Activated CD8-positive, alpha-beta T cell treated with anti-CD3 and anti-CD28 coated beads for 36 hours (primary cell): ENCODE measurements around the gene MINDY2. TPM values are rescaled to one million over a fixed set of nuclear protein-coding genes. Genes with fewer than 3 reads are reported as not detected.

Experiments used
- ATAC-seq: fragments of 200-7000 bp; cut with Tn5 transposase; one replicate; pipeline ENCODE4 v1.10.0; 2021; ENCODE audit warnings: mild to moderate bottlenecking, moderate library complexity
- CTCF ChIA-PET: fragments of 350-600 bp; sonication (Branson Sonifier 250); formaldehyde crosslinking; loops from one replicate; lab custom pipeline; 2021; ENCODE audit warnings: antibody characterized with exemption; lab: Charles Lee
- POLR2A ChIA-PET: fragments of 350-600 bp; sonication (Branson Sonifier 250); formaldehyde crosslinking; loops from one replicate; lab custom pipeline; 2021; ENCODE audit warnings: antibody characterized with exemption; lab: Charles Lee
- DNase-seq: peaks from one replicate; pipeline ENCODE4 v3.0.0-alpha.2; 2020
- H3K27ac Mint-ChIP-seq: one replicate; pipeline ENCODE4 v1.8.0; 2021; ENCODE audit warnings: mild to moderate bottlenecking, mixed read lengths
- H3K27me3 Mint-ChIP-seq: one replicate; pipeline ENCODE4 v1.8.0; 2021; ENCODE audit warnings: mixed read lengths
- H3K36me3 Mint-ChIP-seq: one replicate; pipeline ENCODE4 v1.8.0; 2021; ENCODE audit warnings: low read depth, mixed read lengths
- H3K4me1 Mint-ChIP-seq: one replicate; pipeline ENCODE4 v1.8.0; 2021; ENCODE audit warnings: low read depth, mixed read lengths
- H3K4me3 Mint-ChIP-seq: one replicate; pipeline ENCODE4 v1.8.0; 2021; ENCODE audit warnings: mild to moderate bottlenecking, moderate library complexity, mixed read lengths
- H3K9me3 Mint-ChIP-seq: one replicate; pipeline ENCODE4 v1.8.0; 2021; ENCODE audit warnings: mixed read lengths
- intact Hi-C: fragments of 100-400 bp; cut with micrococcal nuclease; formaldehyde crosslinking; loops from one replicate; pipeline ENCODE4 v1.10.0; 2022
- total RNA-seq, 2 experiments: library from RNA; stranded (reverse); gene quantifications; one replicate each; pipeline ENCODE4 v1.2.3, GENCODE V29; 2021
- TF ChIP-seq, protein P1 (sequence below): fragments of 200-600 bp; IDR thresholded peaks from one replicate; pipeline ENCODE4 v1.8.0; 2022; ENCODE audit warnings: antibody characterized with exemption, mild to moderate bottlenecking

The MINDY2 gene
- total RNA-seq, 2 experiments from 2014 or later: 9.0 to 10.3 TPM

GRCh38 chr15:58898150-58898680 is 127.1 kb downstream of the MINDY2 start:
- no peak for DNase-seq
- intact Hi-C loops: no loop called here
- Mint-ChIP-seq H3K9me3 (no peaks in the 10 kb centered on the region), H3K4me1 (peaks cover 8% of the 10 kb centered on the region), H3K36me3 (peaks cover 48% of the 10 kb centered on the region), H3K27ac (no peak overlapping the region), H3K4me3 (no peak overlapping the region), H3K27me3 (no peaks in the 10 kb centered on the region)
- ChIA-PET CTCF (no interaction called here), POLR2A (no interaction called here)
- ATAC-seq: no peak
- TF ChIP-seq, protein P1, sequence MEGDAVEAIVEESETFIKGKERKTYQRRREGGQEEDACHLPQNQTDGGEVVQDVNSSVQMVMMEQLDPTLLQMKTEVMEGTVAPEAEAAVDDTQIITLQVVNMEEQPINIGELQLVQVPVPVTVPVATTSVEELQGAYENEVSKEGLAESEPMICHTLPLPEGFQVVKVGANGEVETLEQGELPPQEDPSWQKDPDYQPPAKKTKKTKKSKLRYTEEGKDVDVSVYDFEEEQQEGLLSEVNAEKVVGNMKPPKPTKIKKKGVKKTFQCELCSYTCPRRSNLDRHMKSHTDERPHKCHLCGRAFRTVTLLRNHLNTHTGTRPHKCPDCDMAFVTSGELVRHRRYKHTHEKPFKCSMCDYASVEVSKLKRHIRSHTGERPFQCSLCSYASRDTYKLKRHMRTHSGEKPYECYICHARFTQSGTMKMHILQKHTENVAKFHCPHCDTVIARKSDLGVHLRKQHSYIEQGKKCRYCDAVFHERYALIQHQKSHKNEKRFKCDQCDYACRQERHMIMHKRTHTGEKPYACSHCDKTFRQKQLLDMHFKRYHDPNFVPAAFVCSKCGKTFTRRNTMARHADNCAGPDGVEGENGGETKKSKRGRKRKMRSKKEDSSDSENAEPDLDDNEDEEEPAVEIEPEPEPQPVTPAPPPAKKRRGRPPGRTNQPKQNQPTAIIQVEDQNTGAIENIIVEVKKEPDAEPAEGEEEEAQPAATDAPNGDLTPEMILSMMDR: no peak

DNA sequence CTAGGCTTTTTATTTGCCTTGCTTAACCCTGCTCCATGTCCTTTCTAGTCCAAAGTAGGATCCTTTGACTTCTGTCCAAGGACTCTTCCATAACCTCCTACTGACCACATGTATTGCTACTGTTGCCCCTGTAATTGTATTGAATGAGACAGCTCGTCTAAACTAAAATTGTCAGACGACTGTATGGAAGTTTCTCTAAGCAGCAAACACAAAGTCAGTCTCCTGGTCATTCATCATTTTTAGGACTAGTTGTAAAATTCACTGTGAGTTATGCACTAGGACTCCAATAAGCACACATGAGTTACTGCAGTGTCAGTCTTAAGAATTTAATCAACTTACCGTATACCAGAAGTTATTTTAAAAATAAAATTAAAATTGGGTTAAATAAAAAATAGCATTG is 129.5 kb downstream of the MINDY2 start:
- no peak overlapping the region for H3K4me3 Mint-ChIP-seq
- H3K36me3 Mint-ChIP-seq: peaks cover 33% of the 10 kb centered on the region
- no peak for ATAC-seq
- H3K4me1 Mint-ChIP-seq: peaks cover 8% of the 10 kb centered on the region
- no peaks in the 10 kb centered on the region for H3K27me3 Mint-ChIP-seq
- ChIA-PET POLR2A (interaction anchor here (0.6 kb wide), 1 partner anchor 100 kb away, joined by 3 read pairs; no protein-coding TSS in a partner anchor), CTCF (interaction anchor here (1.0 to 2.3 kb wide), 2 partner anchors 56 to 672 kb away, joined by 3 to 5 read pairs; no protein-coding TSS in a partner anchor)
- H3K9me3 Mint-ChIP-seq: no peaks in the 10 kb centered on the region
- no peak for DNase-seq
- TF ChIP-seq, protein P1: no peak
- no peak overlapping the region for H3K27ac Mint-ChIP-seq
- intact Hi-C loops: no loop called here

DNA sequence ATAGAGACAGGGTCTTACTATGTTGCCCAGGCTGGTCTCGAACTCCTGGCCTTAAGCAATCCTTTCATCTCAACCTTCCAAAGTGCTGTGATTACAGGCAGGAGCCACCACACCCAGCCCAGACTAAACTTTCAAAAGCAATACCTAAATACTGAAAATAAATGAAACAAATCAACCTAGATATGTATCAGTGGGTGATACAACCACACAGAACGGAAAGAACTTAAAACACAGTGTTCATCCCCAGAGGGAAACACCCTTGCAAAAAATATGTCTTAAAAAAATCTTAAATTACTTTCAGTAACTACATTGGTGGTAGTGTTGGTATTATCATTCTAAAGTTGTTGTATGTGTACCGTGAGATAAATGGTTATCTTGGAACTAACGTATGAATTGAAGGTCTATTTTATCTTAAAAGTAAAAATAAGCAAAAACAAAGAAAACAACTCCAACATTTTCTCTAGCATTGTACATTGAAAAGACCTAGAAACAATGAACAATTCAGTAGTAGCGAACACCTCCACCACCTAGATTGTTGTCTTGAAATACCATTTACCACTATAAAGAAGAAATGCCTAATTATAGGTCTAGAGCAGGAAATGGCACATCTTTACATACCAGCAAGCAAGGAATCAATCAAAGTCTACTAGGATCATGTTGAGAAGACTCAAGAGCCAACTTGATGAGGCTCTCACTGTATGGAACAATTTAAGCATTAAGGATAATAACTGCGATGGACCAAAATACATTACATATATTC is 137.6 kb downstream of the MINDY2 start:
- ChIA-PET POLR2A (interaction anchor here (0.7 kb wide), 1 partner anchor 10 kb away, joined by 3 read pairs; no protein-coding TSS in a partner anchor), CTCF (interaction anchor here (0.9 kb wide), 1 partner anchor 21 kb away, joined by 3 read pairs; no protein-coding TSS in a partner anchor)
- Mint-ChIP-seq H3K4me1 (peaks cover 27% of the 10 kb centered on the region), H3K4me3 (no peak overlapping the region), H3K9me3 (no peaks in the 10 kb centered on the region), H3K27ac (peak overlapping the region; percentile 63), H3K36me3 (peaks cover 38% of the 10 kb centered on the region), H3K27me3 (no peaks in the 10 kb centered on the region)
- ATAC-seq (no peak), DNase-seq (no peak)
- intact Hi-C loops: no loop called here
- TF ChIP-seq, protein P1: no peak

DNA sequence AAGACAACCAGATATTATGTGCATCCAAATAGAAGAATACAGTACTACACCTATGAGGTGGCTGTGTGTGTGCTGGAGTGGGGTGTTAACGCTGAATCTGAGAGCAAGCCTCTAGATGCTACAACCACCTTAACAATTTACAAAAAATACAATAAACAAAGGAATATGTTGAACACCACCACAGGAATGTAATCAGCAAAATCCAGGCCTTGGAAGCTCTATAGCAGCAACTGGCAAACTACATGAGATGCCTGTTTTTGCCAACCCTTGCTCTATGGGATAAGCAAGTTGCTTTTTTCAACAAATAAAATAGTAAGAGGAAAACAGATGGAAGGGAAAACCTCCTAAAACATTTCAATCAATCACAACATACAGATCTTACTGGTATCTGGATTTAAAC is 138.5 kb downstream of the MINDY2 start:
- ChIA-PET CTCF (no interaction called here), POLR2A (interaction anchor here (0.8 kb wide), 1 partner anchor 12 kb away, joined by 3 read pairs; no protein-coding TSS in a partner anchor)
- TF ChIP-seq, protein P1: no peak
- Mint-ChIP-seq H3K4me1 (peaks cover 34% of the 10 kb centered on the region), H3K4me3 (no peak overlapping the region), H3K27me3 (no peaks in the 10 kb centered on the region), H3K9me3 (no peaks in the 10 kb centered on the region), H3K27ac (peak overlapping the region; percentile 17), H3K36me3 (peaks cover 45% of the 10 kb centered on the region)
- intact Hi-C loops: no loop called here
- no peak for DNase-seq
- ATAC-seq: no peak

GRCh38 chr15:58910456-58910855 is 139.4 kb downstream of the MINDY2 start:
- Mint-ChIP-seq H3K27ac (no peak overlapping the region), H3K36me3 (peaks cover 47% of the 10 kb centered on the region), H3K4me1 (peaks cover 34% of the 10 kb centered on the region), H3K4me3 (no peak overlapping the region), H3K27me3 (no peaks in the 10 kb centered on the region), H3K9me3 (no peaks in the 10 kb centered on the region)
- DNase-seq: no peak
- intact Hi-C loops: no loop called here
- TF ChIP-seq, protein P1: no peak
- ChIA-PET CTCF (no interaction called here), POLR2A (interaction anchor here (0.8 kb wide), 1 partner anchor 11 kb away, joined by 3 read pairs; no protein-coding TSS in a partner anchor)
- ATAC-seq: no peak
